Stimulated activated CD8-positive, alpha-beta memory T cell treated with anti-CD3 and anti-CD28 coated beads, Interleukin-7, amount 100 ng/mL, for 1 hour (primary cell): ENCODE data around the gene PMEPA1.

ENCODE experiments used
- DNase-seq, 2 donors: peaks; one replicate each; pipeline ENCODE4 v3.0.0-alpha.2; 2020; ENCODE audit warnings: low read depth in 2 of 2

The PMEPA1 gene, protein sequence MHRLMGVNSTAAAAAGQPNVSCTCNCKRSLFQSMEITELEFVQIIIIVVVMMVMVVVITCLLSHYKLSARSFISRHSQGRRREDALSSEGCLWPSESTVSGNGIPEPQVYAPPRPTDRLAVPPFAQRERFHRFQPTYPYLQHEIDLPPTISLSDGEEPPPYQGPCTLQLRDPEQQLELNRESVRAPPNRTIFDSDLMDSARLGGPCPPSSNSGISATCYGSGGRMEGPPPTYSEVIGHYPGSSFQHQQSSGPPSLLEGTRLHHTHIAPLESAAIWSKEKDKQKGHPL

DNA sequence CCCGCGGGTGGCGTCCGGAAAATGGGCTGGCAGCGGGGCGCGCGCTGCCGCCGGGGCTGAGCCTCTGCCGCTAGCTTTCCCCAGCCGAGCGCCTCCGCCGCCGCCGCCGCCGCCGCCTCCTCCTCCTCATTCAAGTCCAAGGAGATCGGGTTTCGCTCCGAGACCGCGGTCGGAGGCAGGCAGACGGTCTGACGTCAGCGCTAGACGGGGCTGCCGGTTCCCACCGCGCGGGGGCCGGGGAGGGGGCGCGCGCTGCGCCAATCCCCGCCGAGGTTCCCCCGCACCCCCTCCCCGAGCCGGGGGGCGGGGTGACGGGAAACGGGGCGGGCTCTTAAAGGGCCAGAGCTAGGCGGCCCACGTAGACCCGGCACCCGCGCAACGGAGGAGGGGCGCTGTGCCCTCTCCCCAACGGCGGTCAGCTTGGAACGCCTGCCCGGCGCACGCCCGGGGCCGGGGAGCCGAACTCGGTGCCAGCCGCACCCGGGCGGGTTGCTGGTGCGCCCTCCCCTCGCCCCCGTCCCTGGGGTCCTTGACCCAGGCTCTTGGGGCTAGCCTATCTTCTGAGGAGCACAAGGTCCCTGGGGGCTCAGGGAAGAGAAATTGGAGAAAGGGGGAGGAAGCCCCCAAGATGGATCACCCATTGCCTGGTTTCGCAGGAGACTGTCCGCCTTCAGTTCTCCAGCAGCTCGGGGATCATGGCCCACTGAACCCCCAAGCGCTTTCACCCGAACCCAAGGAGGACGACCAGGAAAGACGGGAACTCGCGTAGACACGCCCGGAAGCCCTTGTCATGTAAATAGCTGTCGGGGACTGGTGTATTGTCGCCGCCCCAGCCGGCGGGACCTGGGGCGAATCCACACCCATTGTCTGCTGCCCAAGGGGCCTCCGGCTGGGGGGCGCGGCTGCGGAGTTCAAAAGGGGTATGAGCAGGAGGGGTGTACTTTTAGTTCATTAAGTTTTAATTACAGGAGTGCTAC, at the start of gene PMEPA1:
PMEPA1 (minus strand) TSS at position 193 of the 977 bp plus-strand sequence. CDS start 433 bp downstream, outside the sequence.
- peak; percentile 76 to 89 for DNase-seq

DNA sequence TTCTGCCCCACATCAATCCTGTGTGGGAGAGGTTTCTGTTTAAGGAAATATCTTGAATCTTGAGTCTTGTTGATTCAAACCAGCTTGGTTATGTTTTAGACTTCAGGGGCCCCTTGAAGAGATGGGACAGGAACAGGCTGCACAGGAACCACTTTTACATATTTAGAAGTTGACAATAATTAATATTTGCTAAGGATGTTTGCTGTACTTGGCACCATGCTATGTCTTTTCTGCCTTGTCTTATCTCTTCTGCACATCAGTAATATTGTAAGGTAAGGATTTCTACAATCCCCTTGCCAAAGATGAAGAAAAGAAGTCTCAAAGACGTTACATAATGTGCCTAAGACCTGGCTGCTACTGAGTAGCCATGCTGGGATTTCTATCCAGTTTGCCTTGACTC, 48.0 kb upstream of the PMEPA1 start:
- no peak for DNase-seq

DNA sequence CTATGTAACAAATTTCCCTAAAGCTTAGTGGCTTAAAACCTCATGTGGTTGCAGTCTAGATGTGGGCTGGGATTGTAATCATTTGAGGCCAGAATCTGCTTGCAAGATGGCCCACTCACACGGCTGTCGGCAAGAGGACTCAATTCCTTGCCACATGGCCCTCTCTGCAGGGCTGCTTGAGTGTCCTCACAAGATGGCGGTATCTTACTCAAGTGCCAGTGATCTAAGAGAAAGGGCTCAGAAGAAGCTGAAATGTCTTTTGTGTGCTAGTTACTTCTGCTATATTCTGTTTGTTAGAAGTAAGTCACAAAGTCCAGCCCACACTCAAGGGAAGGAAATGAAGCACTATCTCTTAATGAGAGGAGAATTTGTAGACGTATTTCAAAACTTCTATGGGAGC, 47.1 kb upstream of the PMEPA1 start:
- no peak for DNase-seq

DNA sequence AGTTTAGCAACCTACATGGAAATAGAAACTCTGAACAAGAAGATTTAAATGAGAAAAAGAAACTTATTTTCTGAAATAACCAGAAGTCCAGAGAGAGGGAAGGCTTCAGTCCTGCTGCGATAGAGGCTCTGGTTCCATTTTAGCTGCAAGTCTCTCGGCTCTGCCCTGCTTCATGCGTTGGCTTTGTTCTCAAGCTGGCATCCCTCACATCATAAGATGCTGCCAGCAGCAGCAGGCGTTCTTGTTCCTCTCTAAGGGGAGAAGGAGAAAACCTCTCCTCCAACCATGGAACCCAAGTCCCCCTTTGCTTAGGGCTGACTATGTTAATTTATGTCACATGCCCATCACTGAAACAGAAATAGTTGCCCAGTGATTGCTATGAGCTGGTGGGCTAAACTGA, 46.4 kb upstream of the PMEPA1 start:
- no peak for DNase-seq

DNA sequence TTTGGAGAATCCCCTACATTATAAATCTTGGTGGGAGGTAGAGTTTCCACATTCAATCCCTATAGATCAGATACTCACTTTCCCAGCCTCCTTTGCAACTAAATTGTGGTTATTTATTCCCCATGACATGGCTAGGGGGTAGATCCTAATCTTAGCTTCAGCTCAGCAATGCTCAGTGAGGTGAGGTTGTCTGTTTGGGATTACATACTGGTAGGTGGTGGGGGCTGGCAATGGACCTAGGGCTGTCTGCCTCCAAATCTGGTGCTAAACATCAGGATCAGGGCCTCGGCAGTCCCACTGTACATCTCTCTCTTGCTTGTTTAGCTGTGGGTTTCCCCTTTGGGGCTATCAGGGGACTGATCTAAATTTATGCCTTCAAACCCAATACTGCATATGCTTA, 45.8 kb upstream of the PMEPA1 start:
- DNase-seq, result no peak

DNA sequence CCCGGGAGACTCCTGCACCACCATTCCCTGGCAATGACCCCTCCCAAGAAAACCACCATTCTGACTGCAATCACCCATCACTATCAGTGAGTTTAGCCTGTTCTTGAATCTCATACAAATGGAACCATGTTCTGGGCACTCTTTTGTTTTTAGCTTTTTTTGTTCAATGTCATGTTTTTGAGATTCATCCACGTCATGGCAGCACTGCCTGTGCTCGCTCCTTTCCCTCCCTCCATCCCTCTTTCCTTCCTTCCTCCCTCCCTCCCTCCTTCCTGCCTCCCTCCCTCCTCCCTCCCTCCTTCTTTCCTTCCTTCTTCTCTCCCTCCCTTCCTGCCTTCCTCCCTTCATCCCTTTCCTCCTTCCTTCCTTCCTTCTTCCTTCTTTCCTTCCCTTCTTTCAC, 44.4 kb upstream of the PMEPA1 start:
- DNase-seq, result no peak

DNA sequence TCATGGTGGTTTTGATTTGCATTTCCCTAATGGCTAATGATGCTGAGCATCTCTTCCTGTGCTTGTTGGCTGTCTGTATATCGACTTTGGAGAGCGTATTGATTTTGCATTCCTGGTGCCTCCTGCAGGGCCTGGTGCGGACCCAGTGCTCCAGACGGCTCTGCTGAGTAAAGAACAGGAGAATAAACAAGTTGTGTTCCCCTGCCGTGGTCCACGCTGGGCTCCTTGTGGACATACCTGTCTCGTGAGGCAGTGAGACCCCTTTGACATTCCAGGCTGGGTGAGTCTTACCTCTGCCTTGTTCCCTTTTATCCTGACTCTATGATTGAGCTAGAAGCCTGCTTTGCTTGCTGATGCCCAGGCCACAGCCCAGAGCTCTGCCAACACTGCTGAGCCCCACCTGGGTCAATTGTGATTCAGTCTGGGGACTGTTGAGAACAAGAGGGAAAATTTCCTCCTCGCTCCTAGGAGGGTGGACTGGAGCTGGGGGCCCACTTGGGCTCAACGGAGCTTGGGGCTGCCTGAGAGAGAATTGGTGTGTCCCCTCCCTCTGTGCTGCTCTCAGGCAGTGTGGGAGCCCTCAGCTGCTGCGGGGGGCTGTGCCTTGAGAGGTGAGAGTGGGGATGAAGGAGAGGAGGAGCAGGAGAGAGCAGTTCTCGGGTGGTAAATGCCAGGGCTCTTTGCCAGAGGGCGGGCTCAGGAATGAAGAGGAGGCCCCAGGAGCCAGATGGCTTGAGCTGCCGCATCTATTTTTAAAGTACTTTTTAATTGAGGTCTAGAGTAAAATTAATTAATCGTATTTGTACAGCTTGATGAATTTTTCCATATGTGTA, 43.7 kb upstream of the PMEPA1 start:
- no peak for DNase-seq

DNA sequence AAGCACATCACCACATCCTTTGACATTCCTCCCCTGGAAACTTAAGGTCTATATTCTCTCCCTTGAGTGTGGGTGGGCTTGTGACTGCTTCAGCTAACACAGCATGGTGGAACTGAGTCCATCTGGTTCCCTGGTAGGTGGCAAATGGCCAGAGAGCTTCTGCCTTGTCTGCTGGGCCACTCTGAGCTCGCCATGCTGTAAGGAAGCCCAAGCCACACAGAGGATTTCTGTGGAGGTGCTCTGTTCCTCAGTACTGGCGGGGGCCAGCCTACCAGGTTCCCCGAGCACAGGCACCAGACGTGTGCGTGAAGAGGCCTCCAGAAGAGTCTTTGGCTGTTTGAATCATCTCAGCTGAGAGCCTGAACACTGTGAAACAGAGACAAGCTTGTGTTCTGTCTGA, 41.6 kb upstream of the PMEPA1 start:
- DNase-seq, result no peak

DNA sequence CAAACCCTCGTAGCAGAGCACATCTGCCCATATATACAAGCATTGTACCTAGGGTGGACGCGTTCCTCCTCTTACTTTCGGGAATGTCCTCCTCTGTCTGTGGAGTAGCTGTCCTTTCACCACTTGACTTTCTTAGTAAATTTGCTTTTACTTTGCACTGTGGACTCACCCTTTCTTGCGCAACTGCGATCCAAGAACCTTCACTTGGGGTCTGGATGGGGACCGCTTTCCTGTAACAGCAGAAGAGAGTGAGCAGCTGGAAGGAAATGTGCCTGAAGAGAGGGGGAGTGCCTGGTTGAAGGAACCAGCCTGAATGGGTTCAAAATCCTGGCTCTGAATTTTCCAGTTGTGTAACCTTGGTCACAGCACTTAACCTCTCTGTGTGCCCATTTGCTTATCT, 40.1 kb upstream of the PMEPA1 start:
- no peak for DNase-seq

DNA sequence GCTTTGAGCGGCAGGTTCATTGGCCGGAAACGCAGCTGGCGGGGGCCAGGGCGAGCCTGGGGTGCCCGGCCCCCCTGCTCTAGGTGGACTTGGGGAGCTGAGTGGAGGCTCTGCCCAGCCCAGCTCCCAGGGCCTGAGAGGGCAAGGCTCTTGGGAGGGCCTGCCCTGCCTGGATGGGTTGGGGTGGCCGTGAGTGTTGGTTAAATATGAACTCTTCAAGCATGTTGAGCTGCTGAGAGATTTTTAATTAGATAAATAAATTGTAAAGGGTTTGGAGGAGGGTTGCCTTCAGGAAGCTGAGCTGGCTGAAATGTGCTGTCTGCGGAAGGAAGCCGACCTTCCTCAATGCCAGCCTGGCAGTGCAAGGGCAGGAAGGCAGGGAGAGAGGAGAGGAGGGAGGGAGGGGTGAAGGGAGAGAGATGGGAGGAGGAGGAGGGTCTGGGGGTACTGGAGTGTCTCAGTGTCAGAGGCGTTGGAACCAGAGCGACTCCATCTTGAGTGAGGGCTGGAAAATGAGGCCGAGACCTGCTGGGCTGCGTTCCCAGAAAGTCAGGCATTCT, 39.4 kb upstream of the PMEPA1 start:
- no peak for DNase-seq

DNA sequence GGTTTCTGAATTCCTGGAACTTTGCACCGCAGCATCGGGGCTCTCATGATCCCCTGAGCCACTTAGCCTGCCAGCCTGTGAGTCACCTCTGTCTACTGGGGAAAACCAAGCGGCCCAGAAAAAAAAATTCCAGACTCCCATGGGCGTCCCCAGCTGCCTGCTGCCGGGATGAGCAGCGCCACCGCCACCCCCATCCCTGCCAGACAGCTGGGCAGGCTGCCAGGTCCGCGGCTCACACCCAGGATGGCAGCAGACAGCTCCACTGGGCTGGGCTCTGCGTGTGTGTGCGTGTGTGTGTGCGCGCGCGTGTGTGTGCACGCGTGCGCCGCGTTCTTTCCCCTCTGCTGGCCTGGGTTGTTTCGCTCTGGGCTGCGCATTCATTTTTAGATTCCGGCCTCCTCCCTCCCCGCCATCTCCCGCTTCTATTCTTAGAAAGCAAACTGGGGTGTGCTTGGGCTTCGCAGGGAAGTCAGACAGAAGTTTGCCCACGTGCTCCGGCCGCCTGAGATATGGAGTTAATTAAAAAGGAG, 38.9 kb upstream of the PMEPA1 start:
- peak in 1 of 2 donors; percentile 4 for DNase-seq

DNA sequence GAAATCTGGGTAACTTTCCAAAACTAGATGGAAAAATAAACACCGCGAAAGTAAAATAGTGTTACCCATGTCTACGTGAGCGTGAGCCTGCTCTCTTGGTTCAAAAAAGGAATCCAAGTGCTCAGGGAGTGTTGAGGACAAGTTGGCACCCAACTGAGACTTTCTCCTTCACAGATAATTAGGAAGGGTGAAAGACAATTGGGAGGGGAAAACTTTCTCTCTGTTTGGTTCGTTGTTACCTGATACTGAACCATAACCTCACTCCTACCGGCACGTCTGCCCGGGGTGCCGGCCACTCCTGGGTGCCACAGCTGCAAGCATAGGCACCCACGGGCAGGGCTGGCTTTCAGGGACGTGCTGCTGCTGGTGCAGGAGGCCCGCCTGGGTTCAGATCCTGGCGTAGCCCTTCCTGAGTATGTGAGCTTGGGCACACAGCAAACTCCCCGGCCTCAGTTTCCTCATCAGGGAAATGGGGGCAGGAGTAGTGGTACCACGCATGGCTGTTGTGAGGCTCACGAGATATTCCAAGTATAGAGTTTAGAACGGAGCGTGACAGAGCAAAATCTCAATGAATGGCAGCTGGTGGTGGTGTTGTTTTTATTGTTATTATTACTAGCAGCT, 38.2 kb upstream of the PMEPA1 start:
- DNase-seq, result no peak

DNA sequence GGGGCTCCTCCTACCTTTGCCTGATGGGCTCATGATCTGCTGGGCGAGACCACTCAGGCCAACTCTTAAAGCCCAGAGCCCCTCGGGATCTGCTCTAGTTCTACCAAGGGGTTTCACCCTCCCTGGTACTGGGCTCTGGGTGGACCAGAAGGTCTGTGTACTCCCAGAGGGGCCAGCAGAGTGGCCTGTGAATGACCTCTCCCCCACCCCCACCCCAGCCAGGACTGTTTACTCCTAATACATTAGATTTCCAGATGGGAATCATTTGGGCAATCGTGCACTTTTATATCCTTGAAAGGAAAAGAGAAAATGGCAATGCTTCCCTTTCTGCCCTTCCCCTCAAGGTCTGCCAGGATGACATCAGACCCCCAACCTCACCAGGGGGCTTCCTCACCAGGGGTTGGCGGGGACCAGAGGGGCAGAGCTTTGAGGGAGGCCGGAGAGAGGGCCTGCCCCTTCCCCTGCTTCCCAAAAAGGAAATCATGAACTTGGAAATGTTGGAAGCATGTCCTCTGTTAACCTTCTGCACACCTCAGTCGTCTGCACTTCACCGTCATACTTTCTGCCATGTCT, 37.1 kb upstream of the PMEPA1 start:
- DNase-seq, result no peak

DNA sequence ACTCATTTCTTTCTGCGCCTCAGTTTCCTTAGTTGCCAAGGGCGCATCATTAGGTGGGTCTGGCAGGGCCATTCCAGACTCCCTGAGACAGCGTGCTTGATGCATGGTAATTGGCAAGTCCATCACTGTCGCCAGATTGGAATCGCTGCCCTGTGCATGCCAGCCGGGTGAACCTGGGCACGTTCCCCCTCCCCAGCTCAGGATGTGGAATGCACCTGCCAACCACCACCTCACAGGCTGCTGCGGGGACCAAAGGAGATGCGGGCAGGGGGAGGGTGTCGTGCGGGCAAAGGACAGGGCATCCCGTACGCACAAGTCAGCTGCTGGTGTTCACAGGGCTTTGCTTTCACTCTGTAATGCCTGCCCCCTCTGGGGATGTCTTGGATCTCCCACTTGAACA, 36.4 kb upstream of the PMEPA1 start:
- DNase-seq, result no peak

DNA sequence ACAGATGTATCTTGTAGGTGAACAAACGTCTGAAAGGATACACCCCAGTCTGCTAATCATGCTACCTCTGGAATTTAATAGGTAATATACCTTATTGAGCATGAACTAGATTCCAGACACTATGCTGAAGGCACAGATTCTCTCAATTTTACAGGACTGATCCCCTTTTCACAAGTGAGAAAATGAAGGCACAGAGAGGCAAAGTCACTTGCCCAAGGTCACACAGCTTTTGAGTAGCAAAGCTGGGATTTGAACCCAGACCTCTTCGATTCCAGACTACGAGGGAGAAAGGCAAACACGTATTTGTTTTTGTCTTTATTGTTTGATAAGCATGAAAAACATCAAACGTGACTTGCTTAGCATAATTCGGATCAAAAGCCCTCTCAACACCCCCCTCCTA, 34.4 kb upstream of the PMEPA1 start:
- no peak for DNase-seq

DNA sequence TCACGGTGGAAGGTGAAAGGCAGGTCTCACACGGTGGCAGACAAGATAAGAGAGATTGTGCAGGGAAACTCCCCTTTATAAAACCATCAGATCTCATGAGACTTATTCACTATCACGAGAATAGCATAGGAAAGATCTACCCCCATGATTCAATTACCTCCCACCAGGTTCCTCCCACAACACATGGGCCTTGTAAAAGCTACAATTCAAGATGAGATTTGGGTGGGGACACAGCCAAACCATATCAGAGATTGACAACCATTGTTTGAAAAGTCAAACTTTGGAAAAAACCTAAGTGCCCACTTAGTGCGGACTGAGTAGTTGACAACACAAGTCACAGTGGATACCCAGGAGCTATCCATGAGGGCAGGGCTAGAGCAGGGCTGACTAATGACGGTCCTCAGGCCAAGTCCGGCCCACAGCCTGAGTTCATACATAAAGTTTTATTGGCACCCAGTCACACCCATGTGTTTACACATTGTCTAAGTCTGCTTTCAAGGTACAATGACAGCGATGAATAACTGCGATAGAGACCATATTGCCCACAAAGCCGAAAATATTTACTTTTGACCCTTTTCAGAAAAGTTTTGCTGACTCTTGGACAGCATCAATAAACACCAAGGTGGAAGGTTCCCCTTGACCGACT, 33.8 kb upstream of the PMEPA1 start:
- DNase-seq, result no peak

DNA sequence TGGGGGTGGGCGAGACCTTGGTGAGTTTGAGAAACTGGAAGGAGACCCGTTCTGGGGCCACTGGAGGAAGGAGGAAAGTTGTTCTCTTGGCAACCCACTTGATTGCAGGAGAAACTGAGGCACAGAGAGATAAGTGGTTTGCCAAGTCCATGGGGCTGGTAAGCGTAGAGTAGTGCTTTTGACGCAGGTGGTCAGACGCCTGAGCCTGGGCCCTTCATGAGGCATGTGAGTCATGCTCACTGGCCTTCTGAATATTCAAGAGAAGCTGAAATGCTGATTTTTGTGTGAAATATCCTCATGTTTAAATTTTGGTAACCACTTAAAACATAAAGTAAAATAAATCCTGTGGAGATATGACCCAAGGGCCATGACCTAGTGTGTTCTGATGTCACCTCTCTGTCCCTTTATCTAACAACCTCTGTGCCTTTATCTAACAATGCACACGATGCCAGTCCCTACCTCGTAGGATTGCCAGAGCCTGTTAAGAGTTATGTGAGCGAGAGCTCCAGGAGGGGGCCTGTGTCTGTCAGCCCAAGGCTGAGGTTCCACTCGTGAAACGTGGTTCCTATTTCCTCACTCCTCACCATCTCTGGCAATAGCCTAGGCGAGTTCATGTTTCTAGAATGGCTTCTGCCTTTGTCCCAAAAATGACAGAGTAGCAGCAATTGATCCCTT, 32.8 kb upstream of the PMEPA1 start:
- DNase-seq, result no peak

DNA sequence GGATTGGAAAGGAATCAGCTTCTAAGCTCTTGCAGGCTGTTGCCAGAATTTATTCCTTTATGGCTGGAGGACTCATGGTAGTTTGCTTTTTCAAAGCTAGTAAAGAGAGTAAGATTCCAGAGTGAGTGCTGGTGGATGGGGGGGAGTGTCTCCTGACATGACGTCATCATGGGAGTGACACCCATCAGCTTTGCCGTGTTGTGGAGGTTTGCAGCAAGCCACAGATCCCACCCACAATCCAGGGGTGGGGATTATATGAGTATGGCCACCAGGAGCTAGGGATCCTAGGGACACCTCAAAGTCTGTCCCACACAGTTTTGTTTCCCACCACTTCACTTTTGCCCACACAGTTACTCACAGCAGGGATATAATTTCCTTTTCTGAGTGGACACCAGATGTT, 28.7 kb upstream of the PMEPA1 start:
- DNase-seq, result no peak

DNA sequence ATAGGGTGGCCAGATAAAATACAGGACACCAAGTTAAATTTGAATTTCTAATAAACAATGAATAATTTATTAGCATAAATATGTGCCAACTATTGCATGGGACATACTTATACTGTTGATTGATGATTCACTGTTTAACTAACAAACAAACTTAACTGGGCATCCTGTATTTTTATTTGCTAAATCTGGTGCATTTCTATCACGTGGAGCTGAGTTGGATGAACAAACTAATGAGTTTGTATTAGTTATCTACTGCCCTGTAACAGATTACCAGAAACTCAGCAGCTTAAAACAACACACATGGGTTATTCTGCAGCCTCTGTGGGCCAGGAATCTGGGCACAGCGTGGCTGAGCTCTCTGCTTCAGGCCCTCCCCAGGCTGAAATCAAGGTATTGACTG, 28.2 kb upstream of the PMEPA1 start:
- no peak for DNase-seq

DNA sequence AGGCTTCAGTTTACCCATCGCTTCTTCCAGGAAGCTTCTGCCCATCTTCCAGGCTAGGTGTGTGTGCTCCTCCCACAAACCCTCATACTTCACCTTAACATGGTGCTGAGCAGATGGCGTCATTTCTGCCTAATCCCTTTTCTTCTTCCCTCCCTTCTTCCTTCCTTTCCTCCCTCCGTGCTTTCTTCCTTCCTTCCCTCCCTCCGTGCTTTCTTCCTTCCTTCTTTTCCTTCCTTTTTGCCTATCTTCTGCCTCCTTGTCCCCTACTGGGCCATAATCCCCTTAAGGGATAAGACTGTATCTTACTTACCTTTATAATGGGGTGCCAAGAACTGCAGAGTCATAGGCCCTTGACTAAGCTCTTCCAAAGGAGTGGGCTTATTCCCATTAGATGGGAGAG, 27.5 kb upstream of the PMEPA1 start:
- DNase-seq, result no peak
